Ishikawa (cell line): Measurements from ENCODE around the gene IGSF22.

ENCODE experiments used
- CEBPB ChIP-seq: IDR thresholded peaks from 2 replicates; pipeline ENCODE4 v1.6.1; 2012
- EP300 ChIP-seq: IDR thresholded peaks from 2 replicates; pipeline ENCODE4 v1.6.1; 2012; ENCODE audit warnings: borderline replicate concordance
- NFIC ChIP-seq: IDR thresholded peaks from 2 replicates; pipeline ENCODE4 v1.6.1; 2012
- RAD21 ChIP-seq: IDR thresholded peaks from 2 replicates; pipeline ENCODE4 v1.6.1; 2012; ENCODE audit warnings: low read depth
- TAF1 ChIP-seq: IDR thresholded peaks from 2 replicates; pipeline ENCODE4 v1.6.1; 2012; ENCODE audit warnings: low read depth, mild to moderate bottlenecking
- TEAD4 ChIP-seq: IDR thresholded peaks from 2 replicates; pipeline ENCODE4 v1.6.1; 2012
- TF ChIP-seq, protein P1 (sequence below): IDR thresholded peaks from 2 replicates; pipeline ENCODE4 v1.6.1; 2012; ENCODE audit warnings: low read depth, mild to moderate bottlenecking

DNA sequence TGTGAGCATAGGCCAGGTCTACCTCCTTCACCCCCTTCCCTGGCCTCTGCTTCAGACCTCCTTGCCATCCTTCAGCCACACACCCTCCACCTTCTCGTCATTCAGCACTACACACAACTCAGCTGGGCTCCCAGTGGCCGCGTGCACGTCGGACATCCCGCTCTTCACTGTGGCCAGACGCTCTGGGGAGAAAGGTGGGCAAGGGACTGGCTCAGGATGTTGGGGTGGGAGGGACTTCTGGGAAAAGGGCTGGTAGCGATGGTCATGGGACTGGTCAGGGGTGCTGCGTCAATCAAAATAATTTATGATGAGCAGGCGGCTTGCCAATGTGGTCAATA is 11.6 kb downstream of the IGSF22 start:
- TF ChIP-seq, protein P1, sequence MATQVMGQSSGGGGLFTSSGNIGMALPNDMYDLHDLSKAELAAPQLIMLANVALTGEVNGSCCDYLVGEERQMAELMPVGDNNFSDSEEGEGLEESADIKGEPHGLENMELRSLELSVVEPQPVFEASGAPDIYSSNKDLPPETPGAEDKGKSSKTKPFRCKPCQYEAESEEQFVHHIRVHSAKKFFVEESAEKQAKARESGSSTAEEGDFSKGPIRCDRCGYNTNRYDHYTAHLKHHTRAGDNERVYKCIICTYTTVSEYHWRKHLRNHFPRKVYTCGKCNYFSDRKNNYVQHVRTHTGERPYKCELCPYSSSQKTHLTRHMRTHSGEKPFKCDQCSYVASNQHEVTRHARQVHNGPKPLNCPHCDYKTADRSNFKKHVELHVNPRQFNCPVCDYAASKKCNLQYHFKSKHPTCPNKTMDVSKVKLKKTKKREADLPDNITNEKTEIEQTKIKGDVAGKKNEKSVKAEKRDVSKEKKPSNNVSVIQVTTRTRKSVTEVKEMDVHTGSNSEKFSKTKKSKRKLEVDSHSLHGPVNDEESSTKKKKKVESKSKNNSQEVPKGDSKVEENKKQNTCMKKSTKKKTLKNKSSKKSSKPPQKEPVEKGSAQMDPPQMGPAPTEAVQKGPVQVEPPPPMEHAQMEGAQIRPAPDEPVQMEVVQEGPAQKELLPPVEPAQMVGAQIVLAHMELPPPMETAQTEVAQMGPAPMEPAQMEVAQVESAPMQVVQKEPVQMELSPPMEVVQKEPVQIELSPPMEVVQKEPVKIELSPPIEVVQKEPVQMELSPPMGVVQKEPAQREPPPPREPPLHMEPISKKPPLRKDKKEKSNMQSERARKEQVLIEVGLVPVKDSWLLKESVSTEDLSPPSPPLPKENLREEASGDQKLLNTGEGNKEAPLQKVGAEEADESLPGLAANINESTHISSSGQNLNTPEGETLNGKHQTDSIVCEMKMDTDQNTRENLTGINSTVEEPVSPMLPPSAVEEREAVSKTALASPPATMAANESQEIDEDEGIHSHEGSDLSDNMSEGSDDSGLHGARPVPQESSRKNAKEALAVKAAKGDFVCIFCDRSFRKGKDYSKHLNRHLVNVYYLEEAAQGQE, result no peak
- TF ChIP-seq TAF1 (no peak), NFIC (no peak), RAD21 (no peak), CEBPB (no peak), EP300 (no peak), TEAD4 (no peak)
